Measurements from ENCODE around the gene PDE2A.
A peak's percentile ranks its signal among the peaks of the same experiment; 100 is the strongest.

Gene PDE2A

GRCh38 chr11:72655896-72656464 lies 18.2 kb downstream of the PDE2A start:
- no peak for DNase-seq (ENCODE audit: low spot score)

- no peak for DNase-seq (ENCODE audit: low spot score)
These were observed 19.2 kb downstream of the PDE2A start for GRCh38 chr11:72655014-72655413.

- no peak for DNase-seq (ENCODE audit: low spot score)
These were observed 20.6 kb downstream of the PDE2A start for GRCh38 chr11:72653649-72654048.

GRCh38 chr11:72652873-72653630 lies 21.2 kb downstream of the PDE2A start:
- DNase-seq (ENCODE audit: low spot score), result no peak

- DNase-seq (ENCODE audit: low spot score), result no peak
These were observed 22.1 kb downstream of the PDE2A start for GRCh38 chr11:72652133-72652532.

- no peak for DNase-seq (ENCODE audit: low spot score)
These were observed 24.8 kb downstream of the PDE2A start for GRCh38 chr11:72649215-72649976.

GRCh38 chr11:72648384-72649136 lies 25.7 kb downstream of the PDE2A start:
- no peak for DNase-seq (ENCODE audit: low spot score)

- no peak for DNase-seq (ENCODE audit: low spot score)
These were observed 26.3 kb downstream of the PDE2A start for GRCh38 chr11:72647882-72648281.

GRCh38 chr11:72646472-72646871 lies 27.8 kb downstream of the PDE2A start:
- DNase-seq (ENCODE audit: low spot score), result no peak

GRCh38 chr11:72646024-72646423 lies 28.2 kb downstream of the PDE2A start:
- no peak for DNase-seq (ENCODE audit: low spot score)

- no peak for DNase-seq (ENCODE audit: low spot score)
These were observed 30.7 kb downstream of the PDE2A start for GRCh38 chr11:72643547-72643946.

GRCh38 chr11:72642884-72643522 lies 31.2 kb downstream of the PDE2A start:
- DNase-seq (ENCODE audit: low spot score), result peak; percentile 54

GRCh38 chr11:72642043-72642883 lies 32.0 kb downstream of the PDE2A start:
- no peak for DNase-seq (ENCODE audit: low spot score)

GRCh38 chr11:72641522-72642042 lies 32.6 kb downstream of the PDE2A start:
- no peak for DNase-seq (ENCODE audit: low spot score)

GRCh38 chr11:72639502-72640375 lies 34.5 kb downstream of the PDE2A start:
- no peak for DNase-seq (ENCODE audit: low spot score)

GRCh38 chr11:72637926-72638325 lies 36.3 kb downstream of the PDE2A start:
- DNase-seq (ENCODE audit: low spot score), result no peak

GRCh38 chr11:72637198-72637597 lies 37.0 kb downstream of the PDE2A start:
- no peak for DNase-seq (ENCODE audit: low spot score)

- no peak for DNase-seq (ENCODE audit: low spot score)
These were observed 37.8 kb downstream of the PDE2A start for GRCh38 chr11:72636376-72636775.

GRCh38 chr11:72635933-72636332 lies 38.3 kb downstream of the PDE2A start:
- no peak for DNase-seq (ENCODE audit: low spot score)
